Stomach smooth muscle (tissue), 2 donors: ENCODE data around the gene HHAT.
A peak's percentile ranks its signal among the peaks of the same experiment; 100 is the strongest.
"Not testable (repeated sequence)": the region's sequence is repeated elsewhere in the genome, so short reads cannot be mapped to it uniquely, and the experiment has no call there.

Experiments
- H3K27ac ChIP-seq: one replicate; pipeline ENCODE4 v1.7.0; 2013; ENCODE audit warnings: mild to moderate bottlenecking, low read length, inconsistent platforms
- H3K27me3 ChIP-seq, 2 donors: one replicate each; pipeline ENCODE4 v1.7.0; 2013; ENCODE audit warnings: low read length in 2 of 2; ENCODE audit not compliant: insufficient read depth in 2 of 2, control insufficient read depth in 1 of 2
- H3K36me3 ChIP-seq, 2 donors: one replicate each; pipeline ENCODE4 v1.7.0; 2013; ENCODE audit warnings: low read length in 2 of 2; ENCODE audit not compliant: control insufficient read depth in 2 of 2, insufficient read depth in 2 of 2
- H3K4me1 ChIP-seq: one replicate; pipeline ENCODE4 v1.7.0; 2013; ENCODE audit warnings: low read length; ENCODE audit not compliant: control insufficient read depth, insufficient read depth
- H3K4me3 ChIP-seq, 2 donors: one replicate each; pipeline ENCODE4 v1.7.0; 2013; ENCODE audit warnings: low read length in 2 of 2
- H3K9ac ChIP-seq, 2 donors: one replicate each; pipeline ENCODE4 v1.7.0; 2013; ENCODE audit warnings: low read length in 2 of 2, mild to moderate bottlenecking in 1 of 2
- H3K9me3 ChIP-seq, 2 donors: one replicate each; pipeline ENCODE4 v1.7.0; 2013; ENCODE audit warnings: low read length in 2 of 2; ENCODE audit not compliant: control insufficient read depth in 2 of 2
- donor health status: healthy.
- donor health status: Pancreatic carcinoma.

Gene HHAT

GRCh38 chr1:210335001-210335400 is 6.3 kb downstream of the HHAT start:
- H3K4me3 ChIP-seq, result no peak overlapping the region
- H3K27me3 ChIP-seq, result no peaks in the 10 kb centered on the region
- no peaks in the 10 kb centered on the region for H3K36me3 ChIP-seq
- H3K27ac ChIP-seq, result no peak overlapping the region
- no peak overlapping the region for H3K9ac ChIP-seq
- H3K4me1 ChIP-seq, result no peaks in the 10 kb centered on the region
- H3K9me3 ChIP-seq, result no peaks in the 10 kb centered on the region

- Histone ChIP-seq H3K4me3 (no peak overlapping the region), H3K9me3 (no peaks in the 10 kb centered on the region), H3K27me3 (no peaks in the 10 kb centered on the region), H3K4me1 (no peaks in the 10 kb centered on the region), H3K27ac (no peak overlapping the region), H3K36me3 (no peaks in the 10 kb centered on the region), H3K9ac (no peak overlapping the region)
These were observed 7.7 kb downstream of the HHAT start for GRCh38 chr1:210336362-210336761.

GRCh38 chr1:210339500-210339899 is 10.8 kb downstream of the HHAT start:
- H3K4me3 ChIP-seq, result no peak overlapping the region
- H3K9ac ChIP-seq, result no peak overlapping the region
- H3K27ac ChIP-seq, result no peak overlapping the region
- H3K36me3 ChIP-seq, result no peaks in the 10 kb centered on the region
- H3K9me3 ChIP-seq, result no peaks in the 10 kb centered on the region
- no peaks in the 10 kb centered on the region for H3K27me3 ChIP-seq
- H3K4me1 ChIP-seq, result peaks cover 15% of the 10 kb centered on the region

DNA sequence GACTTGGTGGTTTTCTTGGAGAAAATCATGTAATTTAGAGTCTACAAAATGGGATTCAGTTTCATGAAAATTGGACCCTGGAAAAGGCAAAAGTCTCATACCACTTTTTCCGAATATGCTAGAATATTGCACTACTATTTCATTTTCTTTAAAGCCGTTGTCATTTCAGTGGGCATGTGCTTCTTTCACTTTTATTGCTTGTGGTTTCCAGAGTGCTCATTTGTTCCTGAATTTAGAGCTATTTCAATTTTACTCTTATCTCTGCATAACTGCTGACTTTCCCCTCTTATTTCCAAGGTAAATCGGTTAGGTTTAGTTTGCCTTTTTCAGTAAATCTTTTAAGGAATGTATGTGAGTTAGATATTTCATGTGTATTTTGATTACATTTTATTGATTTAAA is 11.6 kb downstream of the HHAT start:
- peaks cover 15% of the 10 kb centered on the region for H3K4me1 ChIP-seq
- no peaks in the 10 kb centered on the region for H3K27me3 ChIP-seq
- H3K27ac ChIP-seq, result no peak overlapping the region
- no peak overlapping the region for H3K4me3 ChIP-seq
- no peak overlapping the region for H3K9ac ChIP-seq
- no peaks in the 10 kb centered on the region for H3K9me3 ChIP-seq
- H3K36me3 ChIP-seq, result no peaks in the 10 kb centered on the region

DNA sequence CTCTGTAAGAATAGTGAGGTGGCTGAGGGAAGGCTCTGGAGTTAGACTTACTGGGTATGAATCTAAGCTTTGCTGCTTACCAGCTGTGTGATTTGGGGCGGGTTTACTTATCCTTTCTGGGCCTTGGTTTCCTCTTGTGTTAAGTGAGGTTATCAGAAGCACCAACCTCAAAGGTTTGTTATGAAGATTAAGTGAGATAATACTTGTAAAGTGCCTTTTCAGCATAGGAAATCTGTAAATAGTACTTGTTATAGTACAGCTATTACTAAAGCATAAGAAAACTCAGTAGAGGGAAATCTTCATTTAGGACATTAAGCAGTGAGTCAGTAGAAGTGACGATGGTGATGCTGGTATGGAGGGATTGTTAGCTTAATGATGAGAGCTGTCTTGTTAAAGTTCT is 12.1 kb downstream of the HHAT start:
- H3K4me1 ChIP-seq, result peaks cover 15% of the 10 kb centered on the region
- no peak overlapping the region for H3K27ac ChIP-seq
- H3K27me3 ChIP-seq, result no peaks in the 10 kb centered on the region
- H3K9ac ChIP-seq, result no peak overlapping the region
- H3K9me3 ChIP-seq, result no peaks in the 10 kb centered on the region
- no peak overlapping the region for H3K4me3 ChIP-seq
- no peaks in the 10 kb centered on the region for H3K36me3 ChIP-seq

DNA sequence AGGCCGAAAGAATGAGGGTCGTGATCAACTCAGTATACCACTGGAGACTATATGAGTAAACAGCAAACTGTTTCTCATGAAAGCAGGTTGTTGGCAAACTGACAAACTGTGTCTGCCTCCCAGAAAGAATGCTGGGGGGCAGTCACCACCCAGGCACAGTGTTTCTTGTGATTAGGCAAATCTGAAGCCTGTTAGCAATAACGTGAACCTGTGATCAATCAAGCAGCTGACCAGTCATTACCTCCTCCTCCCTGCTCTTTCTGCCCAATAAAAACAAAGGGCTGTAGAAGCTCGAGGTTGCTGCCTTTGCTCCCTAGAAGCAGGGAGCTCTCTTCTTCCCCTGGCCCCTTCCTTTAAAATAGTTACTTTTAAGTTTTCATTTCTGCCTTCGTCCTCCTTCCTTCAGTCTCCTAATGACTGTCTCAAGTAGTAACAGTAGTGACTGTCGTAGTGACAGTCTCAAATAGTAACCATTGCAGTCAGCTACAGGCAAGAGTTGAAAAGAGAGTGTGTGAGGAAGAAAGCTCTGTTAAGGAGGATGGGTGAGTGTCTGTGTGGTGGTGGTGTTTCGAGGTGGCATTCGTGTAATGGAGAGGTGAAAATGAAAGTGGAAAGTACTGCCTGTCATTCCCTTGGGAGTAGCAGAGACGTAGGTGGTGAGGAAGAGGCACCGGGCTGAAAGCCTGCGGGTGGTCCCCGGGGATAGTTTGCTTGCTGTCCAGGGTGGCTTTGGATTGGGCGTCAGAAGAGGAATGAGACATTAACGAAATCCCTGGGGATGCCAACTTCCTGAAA is 14.5 kb downstream of the HHAT start:
- Histone ChIP-seq H3K9me3 (no peaks in the 10 kb centered on the region), H3K9ac (peak overlapping the region; percentile 52 to 55), H3K36me3 (no peaks in the 10 kb centered on the region), H3K27me3 (no peaks in the 10 kb centered on the region), H3K4me3 (peak overlapping the region; percentile 62 to 72), H3K27ac (peak overlapping the region; percentile 55), H3K4me1 (peaks cover 16% of the 10 kb centered on the region)

GRCh38 chr1:210344706-210345105 is 16.0 kb downstream of the HHAT start:
- Histone ChIP-seq H3K9ac (no peak overlapping the region), H3K4me3 (no peak overlapping the region), H3K4me1 (peaks cover 16% of the 10 kb centered on the region), H3K9me3 (no peaks in the 10 kb centered on the region), H3K27me3 (no peaks in the 10 kb centered on the region), H3K27ac (no peak overlapping the region), H3K36me3 (peaks cover 0 to 2% of the 10 kb centered on the region in 2 donors)

DNA sequence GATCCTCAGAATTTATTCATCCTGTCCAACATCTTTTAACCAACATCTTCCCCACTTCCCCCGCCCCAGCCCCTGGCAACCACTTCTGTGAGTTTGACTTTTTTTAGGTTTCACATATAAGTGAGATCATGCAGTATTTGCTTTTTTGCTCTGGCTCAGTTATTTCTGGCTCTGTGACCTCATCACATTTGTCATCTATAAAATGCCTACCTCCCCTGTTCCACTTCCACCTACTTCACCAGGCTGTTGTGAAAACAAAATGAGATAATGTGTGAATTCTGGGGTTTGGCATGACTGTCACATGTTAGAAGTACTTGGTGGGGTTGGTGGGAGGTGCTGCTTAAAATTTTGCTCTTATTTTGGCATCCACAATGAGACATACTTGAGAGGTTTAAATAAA is 18.4 kb downstream of the HHAT start:
- Histone ChIP-seq H3K9me3 (no peaks in the 10 kb centered on the region), H3K4me3 (no peak overlapping the region), H3K27ac (no peak overlapping the region), H3K9ac (no peak overlapping the region), H3K27me3 (no peaks in the 10 kb centered on the region), H3K4me1 (peaks cover 13% of the 10 kb centered on the region), H3K36me3 (peaks cover 0 to 2% of the 10 kb centered on the region in 2 donors)

- Histone ChIP-seq H3K4me1 (peaks cover 2% of the 10 kb centered on the region), H3K36me3 (peaks cover 0 to 2% of the 10 kb centered on the region in 2 donors), H3K9ac (no peak overlapping the region), H3K27ac (no peak overlapping the region), H3K27me3 (no peaks in the 10 kb centered on the region), H3K4me3 (no peak overlapping the region), H3K9me3 (no peaks in the 10 kb centered on the region)
These were observed 22.8 kb downstream of the HHAT start for GRCh38 chr1:210351496-210351895.

DNA sequence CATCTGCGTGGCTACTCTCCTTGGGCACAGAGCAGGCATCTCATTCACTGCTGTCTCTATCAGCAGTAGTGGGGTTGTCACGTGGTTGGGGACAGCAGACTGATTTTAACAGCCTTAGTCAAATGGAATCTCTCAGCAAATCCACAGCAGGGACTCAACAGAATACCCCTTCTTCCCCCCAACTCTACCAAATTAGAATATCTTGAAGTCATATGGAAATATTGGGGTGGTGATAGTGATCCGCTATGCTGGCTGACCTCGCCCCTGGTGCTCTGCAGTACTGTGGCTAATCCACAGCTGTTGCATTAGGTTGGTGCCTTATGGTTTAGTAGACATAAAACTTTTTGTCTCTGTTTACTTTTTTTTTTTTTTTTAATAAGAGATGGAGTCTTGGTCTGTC is 23.9 kb downstream of the HHAT start:
- Histone ChIP-seq H3K36me3 (peaks cover 0 to 2% of the 10 kb centered on the region in 2 donors), H3K27ac (no peak overlapping the region), H3K4me3 (no peak overlapping the region), H3K4me1 (peaks cover under 1% of the 10 kb centered on the region), H3K9me3 (no peaks in the 10 kb centered on the region), H3K9ac (no peak overlapping the region), H3K27me3 (no peaks in the 10 kb centered on the region)

DNA sequence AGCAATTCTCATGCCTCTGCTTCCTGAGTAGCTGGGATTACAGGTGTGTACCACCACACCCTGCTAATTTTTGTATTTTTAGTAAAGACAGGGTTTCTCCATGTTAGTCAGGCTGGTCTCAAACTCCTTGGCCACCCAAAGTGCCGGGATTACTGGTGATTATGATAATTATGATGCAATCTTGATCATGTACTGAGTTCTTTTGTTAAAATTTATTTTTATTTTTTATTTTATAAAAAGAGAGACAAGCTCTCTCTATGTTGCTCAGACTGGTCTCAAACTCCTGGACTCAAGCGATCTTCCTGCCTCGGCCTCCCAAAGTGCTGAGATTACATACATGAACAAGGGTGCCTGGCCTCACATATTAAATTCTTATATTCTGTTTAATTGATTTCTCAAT is 25.6 kb downstream of the HHAT start:
- H3K4me1 ChIP-seq, H3K9ac ChIP-seq, H3K9me3 ChIP-seq, H3K27ac ChIP-seq, H3K36me3 ChIP-seq, H3K27me3 ChIP-seq, H3K4me3 ChIP-seq: not testable (repeated sequence)
